HL-60 (cell line): ENCODE data around the gene TLR4.

Source experiments
- GABPA ChIP-seq: IDR thresholded peaks from 2 replicates; pipeline ENCODE4 v1.6.1; 2012; ENCODE audit warnings: low read depth
- POLR2AphosphoS5 ChIP-seq: IDR thresholded peaks from 2 replicates; pipeline ENCODE4 v1.6.1; 2012; ENCODE audit warnings: low read depth
- TF ChIP-seq, protein P1 (sequence below): IDR thresholded peaks from one replicate; pipeline ENCODE4 v1.5.1; 2011; ENCODE audit warnings: low read length, control low read depth, inconsistent platforms; ENCODE audit not compliant: insufficient read depth
- TF ChIP-seq, protein P2 (sequence below): IDR thresholded peaks from 2 replicates; pipeline ENCODE4 v1.6.1; 2012; ENCODE audit warnings: low read depth; ENCODE audit not compliant: insufficient replicate concordance

- TF ChIP-seq POLR2AphosphoS5 (no peak), GABPA (no peak)
- TF ChIP-seq, protein P1, sequence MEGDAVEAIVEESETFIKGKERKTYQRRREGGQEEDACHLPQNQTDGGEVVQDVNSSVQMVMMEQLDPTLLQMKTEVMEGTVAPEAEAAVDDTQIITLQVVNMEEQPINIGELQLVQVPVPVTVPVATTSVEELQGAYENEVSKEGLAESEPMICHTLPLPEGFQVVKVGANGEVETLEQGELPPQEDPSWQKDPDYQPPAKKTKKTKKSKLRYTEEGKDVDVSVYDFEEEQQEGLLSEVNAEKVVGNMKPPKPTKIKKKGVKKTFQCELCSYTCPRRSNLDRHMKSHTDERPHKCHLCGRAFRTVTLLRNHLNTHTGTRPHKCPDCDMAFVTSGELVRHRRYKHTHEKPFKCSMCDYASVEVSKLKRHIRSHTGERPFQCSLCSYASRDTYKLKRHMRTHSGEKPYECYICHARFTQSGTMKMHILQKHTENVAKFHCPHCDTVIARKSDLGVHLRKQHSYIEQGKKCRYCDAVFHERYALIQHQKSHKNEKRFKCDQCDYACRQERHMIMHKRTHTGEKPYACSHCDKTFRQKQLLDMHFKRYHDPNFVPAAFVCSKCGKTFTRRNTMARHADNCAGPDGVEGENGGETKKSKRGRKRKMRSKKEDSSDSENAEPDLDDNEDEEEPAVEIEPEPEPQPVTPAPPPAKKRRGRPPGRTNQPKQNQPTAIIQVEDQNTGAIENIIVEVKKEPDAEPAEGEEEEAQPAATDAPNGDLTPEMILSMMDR = no peak
- TF ChIP-seq, protein P2, sequence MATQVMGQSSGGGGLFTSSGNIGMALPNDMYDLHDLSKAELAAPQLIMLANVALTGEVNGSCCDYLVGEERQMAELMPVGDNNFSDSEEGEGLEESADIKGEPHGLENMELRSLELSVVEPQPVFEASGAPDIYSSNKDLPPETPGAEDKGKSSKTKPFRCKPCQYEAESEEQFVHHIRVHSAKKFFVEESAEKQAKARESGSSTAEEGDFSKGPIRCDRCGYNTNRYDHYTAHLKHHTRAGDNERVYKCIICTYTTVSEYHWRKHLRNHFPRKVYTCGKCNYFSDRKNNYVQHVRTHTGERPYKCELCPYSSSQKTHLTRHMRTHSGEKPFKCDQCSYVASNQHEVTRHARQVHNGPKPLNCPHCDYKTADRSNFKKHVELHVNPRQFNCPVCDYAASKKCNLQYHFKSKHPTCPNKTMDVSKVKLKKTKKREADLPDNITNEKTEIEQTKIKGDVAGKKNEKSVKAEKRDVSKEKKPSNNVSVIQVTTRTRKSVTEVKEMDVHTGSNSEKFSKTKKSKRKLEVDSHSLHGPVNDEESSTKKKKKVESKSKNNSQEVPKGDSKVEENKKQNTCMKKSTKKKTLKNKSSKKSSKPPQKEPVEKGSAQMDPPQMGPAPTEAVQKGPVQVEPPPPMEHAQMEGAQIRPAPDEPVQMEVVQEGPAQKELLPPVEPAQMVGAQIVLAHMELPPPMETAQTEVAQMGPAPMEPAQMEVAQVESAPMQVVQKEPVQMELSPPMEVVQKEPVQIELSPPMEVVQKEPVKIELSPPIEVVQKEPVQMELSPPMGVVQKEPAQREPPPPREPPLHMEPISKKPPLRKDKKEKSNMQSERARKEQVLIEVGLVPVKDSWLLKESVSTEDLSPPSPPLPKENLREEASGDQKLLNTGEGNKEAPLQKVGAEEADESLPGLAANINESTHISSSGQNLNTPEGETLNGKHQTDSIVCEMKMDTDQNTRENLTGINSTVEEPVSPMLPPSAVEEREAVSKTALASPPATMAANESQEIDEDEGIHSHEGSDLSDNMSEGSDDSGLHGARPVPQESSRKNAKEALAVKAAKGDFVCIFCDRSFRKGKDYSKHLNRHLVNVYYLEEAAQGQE = no peak
Measured at GRCh38 chr9:117679416-117679815, 24.8 kb upstream of the TLR4 start.
